Transverse colon (tissue), 4 donors: Measurements from ENCODE around the gene CRMP1. TPM values are rescaled to one million over a fixed set of nuclear protein-coding genes. Genes with fewer than 3 reads are reported as not detected.

Experiments used
- DNase-seq: peaks from one replicate; pipeline ENCODE4 v3.0.0-alpha.2; 2019
- H3K27ac ChIP-seq, 4 donors: fragments of 200-600 bp; sonication (generic); 2 replicates each; pipeline ENCODE4 v1.5.1; 2016 to 2018; ENCODE audit warnings: inconsistent platforms in 4 of 4
- H3K27me3 ChIP-seq: fragments of 200-600 bp; sonication (generic); 2 replicates; pipeline ENCODE4 v1.5.1; 2017; ENCODE audit warnings: inconsistent platforms
- H3K36me3 ChIP-seq, 4 donors: fragments of 200-600 bp; sonication (generic); 2 replicates each; pipeline ENCODE4 v1.5.1; 2017 to 2019; ENCODE audit warnings: inconsistent platforms in 4 of 4
- H3K4me1 ChIP-seq, 4 donors: fragments of 200-600 bp; sonication (generic); 2 replicates each; pipeline ENCODE4 v1.5.1; 2017 to 2020; ENCODE audit warnings: inconsistent platforms in 4 of 4
- H3K4me3 ChIP-seq, 4 donors: fragments of 200-600 bp; sonication (generic); 1 replicate in 1 of 4; 2 replicates in 3 of 4; pipeline versions ENCODE4 v1.5.1 to v1.6.1; 2017 to 2019; ENCODE audit warnings: inconsistent platforms in 4 of 4
- H3K9me3 ChIP-seq, 2 donors: fragments of 200-600 bp; sonication (generic); 2 replicates each; pipeline ENCODE4 v1.5.1; 2017 to 2019; ENCODE audit warnings: inconsistent platforms in 2 of 2
- CTCF ChIP-seq, 5 experiments: fragments of 200-600 bp in 3 of 5; fragments of 450-650 bp in 2 of 5; sonication (generic) in 3 of 5; IDR thresholded peaks; 1 replicate in 2 of 5; 2 replicates in 3 of 5; pipeline ENCODE4 v1.5.1; 2016 to 2017; ENCODE audit warnings: antibody characterized with exemption in 5 of 5, inconsistent platforms in 3 of 5, mild to moderate bottlenecking in 2 of 5, moderate library complexity in 1 of 5
- EP300 ChIP-seq: sonication (generic); formaldehyde crosslinking; IDR thresholded peaks from one replicate; pipeline ENCODE4 v1.6.1; 2017; ENCODE audit warnings: antibody characterized with exemption, low read depth
- POLR2A ChIP-seq: fragments of 450-650 bp; IDR thresholded peaks from one replicate; pipeline ENCODE4 v1.6.1; 2016; ENCODE audit warnings: antibody characterized with exemption, mild to moderate bottlenecking, moderate library complexity
- POLR2AphosphoS5 ChIP-seq, 3 donors: sonication (generic); formaldehyde crosslinking; IDR thresholded peaks; one replicate each; pipeline ENCODE4 v1.6.1; 2016; ENCODE audit warnings: antibody characterized with exemption in 3 of 3
- WGBS, 2 donors: methylation state at CpG; one replicate each; pipeline ENCODE4 v1.1.5; 2018; ENCODE audit warnings: low coverage in 1 of 2; 5-methylcytosine and 5-hydroxymethylcytosine counted together
- in situ Hi-C, 4 donors: fragments of 200-750 bp; cut with MboI; loops; one replicate each; pipeline versions ENCODE4 v1.15.0 to v1.15.1; 2017; ENCODE audit warnings: low sequenced_read_pairs in 3 of 4, low pct_ligation_motif_present in 1 of 4, low pct_unique_long_range_greater_than_20kb in 1 of 4
- intact Hi-C: fragments of 100-400 bp; cut with DNase I; formaldehyde crosslinking; loops from one replicate; pipeline ENCODE4 v1.15.1; 2023; ENCODE audit warnings: low total_unique reads
- total RNA-seq, 4 donors: library from RNA; depleted of rRNA; stranded (reverse); fragments of >200 nt; gene quantifications; one replicate each; pipeline ENCODE4 v1.1.0, GENCODE V29; 2016

Gene CRMP1
- total RNA-seq, 4 donors from 2014 or later: 0.55 to 3.0 (median 2.1) TPM; not detected in 1

- Histone ChIP-seq H3K36me3 (no peaks in the 10 kb centered on the region), H3K9me3 (no peaks in the 10 kb centered on the region), H3K4me1 (no peaks in the 10 kb centered on the region), H3K27ac (no peak overlapping the region), H3K4me3 (no peak overlapping the region), H3K27me3 (no peaks in the 10 kb centered on the region)
- intact Hi-C loops (no loop called here), in situ Hi-C loops (no loop called here)
- 84 to 94% methylated on average over 5 to 8 of the region's 8 CpGs for WGBS, 2 donors
- DNase-seq: no peak
- TF ChIP-seq POLR2A (no peak), CTCF (IDR thresholded peaks at IDR 0.05) (no peak), EP300 (no peak), POLR2AphosphoS5 (IDR thresholded peaks at IDR 0.05) (no peak)
Measured at GRCh38 chr4:5787311-5787710, 105.6 kb downstream of the CRMP1 start.

DNA sequence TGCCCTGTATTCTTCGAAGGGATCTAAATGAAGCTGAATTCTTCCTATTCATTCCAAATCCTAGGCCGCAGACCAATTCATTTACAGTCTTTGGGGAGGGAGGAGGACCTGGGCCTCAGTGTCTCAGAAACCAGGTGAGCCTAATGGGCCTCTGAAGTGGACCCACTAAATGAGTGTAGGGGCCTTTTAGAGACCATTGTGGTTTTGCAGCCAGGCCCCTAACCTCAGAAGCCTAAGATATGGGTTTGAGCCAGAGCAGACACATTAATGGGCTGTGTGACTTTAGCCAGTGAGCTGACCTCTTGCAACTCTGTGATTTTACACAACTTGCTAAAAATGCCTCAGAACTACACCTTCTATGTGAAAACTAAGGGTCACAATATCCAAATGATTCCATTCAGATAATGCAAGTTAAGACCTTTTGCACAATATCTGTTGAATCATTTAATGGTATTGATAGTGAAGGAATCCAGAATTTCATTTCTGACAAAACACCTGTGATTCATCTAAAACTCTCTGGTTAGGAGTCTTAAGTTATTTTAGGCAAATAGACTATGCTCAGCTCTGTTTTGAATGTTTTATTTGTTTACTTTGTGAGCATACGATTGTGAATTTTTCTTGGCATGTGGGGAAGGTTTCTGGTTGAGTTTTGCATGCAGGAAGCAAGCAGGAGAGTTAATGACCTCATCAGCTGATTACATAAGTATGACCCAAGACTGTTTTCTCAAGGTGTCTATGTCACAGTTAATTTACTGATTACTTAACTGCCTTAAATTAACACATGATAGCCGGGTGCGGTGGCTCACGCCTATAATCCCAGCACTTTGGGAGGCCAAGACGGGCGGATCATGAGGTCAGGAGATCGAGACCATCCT lies 106.8 kb downstream of the CRMP1 start:
- DNase-seq: no peak
- Histone ChIP-seq H3K27ac (no peak overlapping the region), H3K4me1 (no peaks in the 10 kb centered on the region), H3K27me3 (no peaks in the 10 kb centered on the region), H3K36me3 (no peaks in the 10 kb centered on the region), H3K9me3 (no peaks in the 10 kb centered on the region), H3K4me3 (no peak overlapping the region)
- 64 to 80% methylated on average over 7 to 9 of the region's 9 CpGs for WGBS, 2 donors
- intact Hi-C loops (no loop called here), in situ Hi-C loops (no loop called here)
- TF ChIP-seq EP300 (no peak), POLR2AphosphoS5 (IDR thresholded peaks at IDR 0.05) (no peak), POLR2A (no peak), CTCF (IDR thresholded peaks at IDR 0.05) (no peak)

DNA sequence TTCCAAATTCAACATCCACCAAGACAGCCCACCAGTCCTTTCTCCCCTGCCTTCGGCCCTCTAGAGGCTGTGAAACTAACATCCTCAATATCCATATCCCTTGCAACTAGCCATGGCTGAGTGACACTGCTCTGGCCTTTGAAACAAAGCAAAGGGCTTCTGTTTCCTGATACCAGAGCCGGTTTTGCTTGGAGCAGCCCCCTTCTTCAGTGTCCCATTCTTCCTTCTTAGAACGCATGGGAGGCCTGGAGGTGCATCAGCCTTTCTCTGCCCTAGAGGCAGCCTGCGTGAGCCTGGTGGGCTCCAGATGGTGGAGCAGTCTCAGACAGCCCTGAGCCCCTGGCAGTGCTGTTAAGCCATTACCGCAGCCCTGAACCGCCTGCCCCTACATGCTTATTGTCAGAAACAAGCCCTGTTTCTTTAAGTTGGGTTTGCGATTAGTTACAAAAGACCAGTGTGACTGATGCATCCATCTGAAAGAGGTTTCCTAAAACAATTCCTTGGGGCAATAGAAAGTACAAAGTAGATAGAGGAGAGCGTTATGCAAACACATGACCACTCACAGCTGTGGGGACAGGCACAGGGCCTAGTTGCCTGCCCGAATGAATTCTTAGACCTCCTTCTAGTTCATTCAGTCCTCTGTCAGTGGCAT lies 107.8 kb downstream of the CRMP1 start:
- H3K36me3 ChIP-seq: no peaks in the 10 kb centered on the region
- 84 to 87% methylated on average over 6 to 9 of the region's 9 CpGs for WGBS, 2 donors

More for the DNA sequence above, 107.8 kb downstream of the CRMP1 start:
- intact Hi-C loops (loop anchor here (5.0 kb wide), 1 partner anchor 397 kb away; no protein-coding TSS in a partner anchor), in situ Hi-C loops (no loop called here)
- Histone ChIP-seq H3K27ac (peak overlapping the region in 1 of 4 donors; percentile 21), H3K9me3 (no peaks in the 10 kb centered on the region), H3K4me1 (no peaks in the 10 kb centered on the region), H3K4me3 (no peak overlapping the region), H3K27me3 (no peaks in the 10 kb centered on the region)
- DNase-seq: no peak
- no peak for TF ChIP-seq POLR2AphosphoS5 (IDR thresholded peaks at IDR 0.05)
- no peak for TF ChIP-seq CTCF (IDR thresholded peaks at IDR 0.05)
- no peak for TF ChIP-seq POLR2A
- no peak for TF ChIP-seq EP300
